SK-N-SH treated with all-trans-retinoic acid at 6 μM for 48 hours (cell line): ENCODE data around the gene CDH22.

Experiments used
- ATAC-seq: fragments of 200-7000 bp; cut with Tn5 transposase; 3 replicates; pipeline ENCODE4 v1.9.1; 2020; ENCODE audit warnings: mild to moderate bottlenecking, moderate library complexity
- ARNTL ChIP-seq: fragments of 450-650 bp; formaldehyde crosslinking; IDR thresholded peaks from 2 replicates; pipeline ENCODE4 v1.5.0; 2020; ENCODE audit warnings: low read depth, mild to moderate bottlenecking, moderate library complexity, borderline replicate concordance
- BACH2 ChIP-seq: fragments of 250-450 bp; sonication (Bioruptor Pico); IDR thresholded peaks from 2 replicates; pipeline ENCODE4 v1.9.0; 2021; ENCODE audit warnings: mild to moderate bottlenecking, borderline replicate concordance
- CREB5 ChIP-seq: fragments of 250-450 bp; sonication (Bioruptor Pico); IDR thresholded peaks from 2 replicates; pipeline ENCODE4 v1.5.1; 2020; ENCODE audit warnings: low read depth, mild to moderate bottlenecking, moderate library complexity
- CSDC2 ChIP-seq: fragments of 250-450 bp; sonication (Bioruptor Pico); IDR thresholded peaks from 2 replicates; pipeline ENCODE4 v1.5.0; 2020; ENCODE audit warnings: mild to moderate bottlenecking, moderate library complexity
- ESRRG ChIP-seq: fragments of 250-450 bp; sonication (Bioruptor Pico); IDR thresholded peaks from 2 replicates; pipeline ENCODE4 v1.6.1; 2021; ENCODE audit warnings: mild to moderate bottlenecking
- GLIS3 ChIP-seq: fragments of 250-450 bp; sonication (Bioruptor Pico); IDR thresholded peaks from 2 replicates; pipeline ENCODE4 v1.5.0; 2020; ENCODE audit warnings: mild to moderate bottlenecking, moderate library complexity
- OSR1 ChIP-seq: fragments of 250-450 bp; sonication (Bioruptor Pico); IDR thresholded peaks from 2 replicates; pipeline ENCODE4 v1.8.0; 2022; ENCODE audit warnings: moderate library complexity, mild to moderate bottlenecking, inconsistent platforms
- POU6F1 ChIP-seq: fragments of 250-450 bp; sonication (Bioruptor Pico); IDR thresholded peaks from 2 replicates; pipeline ENCODE4 v1.8.0; 2021; ENCODE audit warnings: low read depth, mild to moderate bottlenecking, moderate library complexity, borderline replicate concordance
- PPARA ChIP-seq: fragments of 250-450 bp; sonication (Bioruptor Pico); IDR thresholded peaks from 2 replicates; pipeline ENCODE4 v1.5.0; 2020; ENCODE audit warnings: mild to moderate bottlenecking, borderline replicate concordance
- RARB ChIP-seq: fragments of 250-450 bp; sonication (Bioruptor Pico); IDR thresholded peaks from 2 replicates; pipeline ENCODE4 v1.8.0; 2021; ENCODE audit warnings: mild to moderate bottlenecking, moderate library complexity
- SNAI2 ChIP-seq: fragments of 250-450 bp; sonication (Bioruptor Pico); IDR thresholded peaks from 2 replicates; pipeline ENCODE4 v1.5.0; 2020; ENCODE audit warnings: mild to moderate bottlenecking, moderate library complexity
- TCF4 ChIP-seq: fragments of 250-450 bp; sonication (Bioruptor Pico); IDR thresholded peaks from 2 replicates; pipeline ENCODE4 v1.8.0; 2021; ENCODE audit warnings: mild to moderate bottlenecking, moderate library complexity, borderline replicate concordance
- TOX ChIP-seq: fragments of 250-450 bp; sonication (Bioruptor Pico); IDR thresholded peaks from 2 replicates; pipeline ENCODE4 v1.8.0; 2021; ENCODE audit warnings: mild to moderate bottlenecking, moderate library complexity, borderline replicate concordance
- TSHZ2 ChIP-seq: fragments of 250-450 bp; sonication (Bioruptor Pico); IDR thresholded peaks from 2 replicates; pipeline ENCODE4 v1.5.0; 2020; ENCODE audit warnings: mild to moderate bottlenecking, moderate library complexity
- ZFP3 ChIP-seq: fragments of 250-450 bp; sonication (Bioruptor Pico); IDR thresholded peaks from 2 replicates; pipeline ENCODE4 v1.5.0; 2020; ENCODE audit warnings: mild to moderate bottlenecking, moderate library complexity
- ZFP30 ChIP-seq: fragments of 450-650 bp; formaldehyde crosslinking; IDR thresholded peaks from 2 replicates; pipeline ENCODE4 v1.5.0; 2022; ENCODE audit warnings: mild to moderate bottlenecking, moderate library complexity
- ZNF565 ChIP-seq: fragments of 450-650 bp; formaldehyde crosslinking; conservative IDR thresholded peaks from 2 replicates; pipeline ENCODE4 v1.5.0; 2020; ENCODE audit warnings: low read depth, mild to moderate bottlenecking, moderate library complexity
- ZNF8 ChIP-seq: fragments of 450-650 bp; formaldehyde crosslinking; IDR thresholded peaks from 2 replicates; pipeline ENCODE4 v1.5.0; 2020; ENCODE audit warnings: mild to moderate bottlenecking, moderate library complexity

The CDH22 gene

GRCh38 chr20:46230106-46230491, 78.2 kb downstream of the CDH22 start (continued):
- TF ChIP-seq TSHZ2 (CRISPR knock-in tag): no peak
- TF ChIP-seq, all 23 proteins: peak for 0

- TF ChIP-seq TSHZ2 (CRISPR knock-in tag): no peak
- TF ChIP-seq CREB5: no peak
- no peak for TF ChIP-seq BACH2 (CRISPR knock-in tag)
- TF ChIP-seq SNAI2 (CRISPR knock-in tag): no peak
- TF ChIP-seq POU6F1: no peak
- no peak for TF ChIP-seq ZNF8 (CRISPR knock-in tag)
- TF ChIP-seq OSR1: no peak
- TF ChIP-seq ZFP3: no peak
- no peak for TF ChIP-seq PPARA (CRISPR knock-in tag)
- no peak for TF ChIP-seq ARNTL
- no peak for TF ChIP-seq TOX (CRISPR knock-in tag)
- TF ChIP-seq RARB (CRISPR knock-in tag): no peak
- TF ChIP-seq ESRRG (CRISPR knock-in tag): no peak
- TF ChIP-seq TCF4 (CRISPR knock-in tag): no peak
- TF ChIP-seq ZFP30 (CRISPR knock-in tag): no peak
- TF ChIP-seq CSDC2 (CRISPR knock-in tag): no peak
- ATAC-seq: no peak
Measured at GRCh38 chr20:46229478-46230105, 78.7 kb downstream of the CDH22 start.

GRCh38 chr20:46228670-46229069, 79.6 kb downstream of the CDH22 start:
- no peak for TF ChIP-seq RARB (CRISPR knock-in tag)
- TF ChIP-seq POU6F1: no peak
- no peak for TF ChIP-seq TOX (CRISPR knock-in tag)
- TF ChIP-seq ZNF565 (CRISPR knock-in tag): no peak
- no peak for TF ChIP-seq GLIS3 (CRISPR knock-in tag)
- no peak for TF ChIP-seq CREB5
- TF ChIP-seq ESRRG (CRISPR knock-in tag): no peak
- ATAC-seq: no peak
